ENCODE data around the gene ARHGEF17.

DNA sequence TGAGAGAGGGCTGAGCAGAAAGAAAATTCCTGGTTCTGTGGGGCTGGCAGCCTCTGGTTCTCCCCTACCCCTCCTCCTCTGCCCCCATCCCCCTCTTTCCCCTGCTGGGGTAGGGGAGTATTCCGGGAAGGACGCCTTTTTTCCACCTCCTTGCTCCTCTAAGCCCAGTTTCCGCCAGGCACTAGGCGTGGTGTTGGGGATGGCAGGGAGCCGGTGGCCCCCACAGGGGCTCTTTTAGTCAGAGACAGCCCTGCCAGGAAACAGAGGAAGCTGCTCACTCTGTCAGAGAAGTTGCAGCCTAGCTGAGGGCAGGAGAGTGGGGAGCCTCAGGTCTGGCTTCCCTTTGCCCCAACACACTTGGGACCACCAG lies 15.6 kb upstream of the ARHGEF17 start:
- TF ChIP-seq, protein P1, sequence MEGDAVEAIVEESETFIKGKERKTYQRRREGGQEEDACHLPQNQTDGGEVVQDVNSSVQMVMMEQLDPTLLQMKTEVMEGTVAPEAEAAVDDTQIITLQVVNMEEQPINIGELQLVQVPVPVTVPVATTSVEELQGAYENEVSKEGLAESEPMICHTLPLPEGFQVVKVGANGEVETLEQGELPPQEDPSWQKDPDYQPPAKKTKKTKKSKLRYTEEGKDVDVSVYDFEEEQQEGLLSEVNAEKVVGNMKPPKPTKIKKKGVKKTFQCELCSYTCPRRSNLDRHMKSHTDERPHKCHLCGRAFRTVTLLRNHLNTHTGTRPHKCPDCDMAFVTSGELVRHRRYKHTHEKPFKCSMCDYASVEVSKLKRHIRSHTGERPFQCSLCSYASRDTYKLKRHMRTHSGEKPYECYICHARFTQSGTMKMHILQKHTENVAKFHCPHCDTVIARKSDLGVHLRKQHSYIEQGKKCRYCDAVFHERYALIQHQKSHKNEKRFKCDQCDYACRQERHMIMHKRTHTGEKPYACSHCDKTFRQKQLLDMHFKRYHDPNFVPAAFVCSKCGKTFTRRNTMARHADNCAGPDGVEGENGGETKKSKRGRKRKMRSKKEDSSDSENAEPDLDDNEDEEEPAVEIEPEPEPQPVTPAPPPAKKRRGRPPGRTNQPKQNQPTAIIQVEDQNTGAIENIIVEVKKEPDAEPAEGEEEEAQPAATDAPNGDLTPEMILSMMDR (IDR thresholded peaks at IDR 0.05) = no peak
- no peak for TF ChIP-seq POLR2A (IDR thresholded peaks at IDR 0.05)

Measured in right lobe of liver (tissue), 4 donors.